GM13977 (cell line): ENCODE measurements around the gene CAB39L.

Experiments used
- DNase-seq: peaks from one replicate; pipeline ENCODE4 v3.0.0; 2012; ENCODE audit warnings: low spot score
- in situ Hi-C: fragments of 300-500 bp; cut with MboI; formaldehyde crosslinking; loops from one replicate; pipeline ENCODE4 v1.12.0; 2022; ENCODE audit warnings: low sequenced_read_pairs, low pct_unique_long_range_greater_than_20kb, mixed read lengths, inconsistent platforms; ENCODE audit not compliant: unreplicated experiment
- TF ChIP-seq, protein P1 (sequence below): IDR thresholded peaks from 2 replicates; pipeline ENCODE4 v1.5.1; 2012; ENCODE audit warnings: mild to moderate bottlenecking, control low read depth; ENCODE audit not compliant: insufficient read depth; ENCODE audit errors: extremely low read depth, missing control alignments

CAB39L gene

GRCh38 chr13:49342454-49342853 lies 101.4 kb downstream of the CAB39L start:
- in situ Hi-C loops, result no loop called here
- TF ChIP-seq, protein P1, sequence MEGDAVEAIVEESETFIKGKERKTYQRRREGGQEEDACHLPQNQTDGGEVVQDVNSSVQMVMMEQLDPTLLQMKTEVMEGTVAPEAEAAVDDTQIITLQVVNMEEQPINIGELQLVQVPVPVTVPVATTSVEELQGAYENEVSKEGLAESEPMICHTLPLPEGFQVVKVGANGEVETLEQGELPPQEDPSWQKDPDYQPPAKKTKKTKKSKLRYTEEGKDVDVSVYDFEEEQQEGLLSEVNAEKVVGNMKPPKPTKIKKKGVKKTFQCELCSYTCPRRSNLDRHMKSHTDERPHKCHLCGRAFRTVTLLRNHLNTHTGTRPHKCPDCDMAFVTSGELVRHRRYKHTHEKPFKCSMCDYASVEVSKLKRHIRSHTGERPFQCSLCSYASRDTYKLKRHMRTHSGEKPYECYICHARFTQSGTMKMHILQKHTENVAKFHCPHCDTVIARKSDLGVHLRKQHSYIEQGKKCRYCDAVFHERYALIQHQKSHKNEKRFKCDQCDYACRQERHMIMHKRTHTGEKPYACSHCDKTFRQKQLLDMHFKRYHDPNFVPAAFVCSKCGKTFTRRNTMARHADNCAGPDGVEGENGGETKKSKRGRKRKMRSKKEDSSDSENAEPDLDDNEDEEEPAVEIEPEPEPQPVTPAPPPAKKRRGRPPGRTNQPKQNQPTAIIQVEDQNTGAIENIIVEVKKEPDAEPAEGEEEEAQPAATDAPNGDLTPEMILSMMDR, result no peak
- no peak for DNase-seq

DNA sequence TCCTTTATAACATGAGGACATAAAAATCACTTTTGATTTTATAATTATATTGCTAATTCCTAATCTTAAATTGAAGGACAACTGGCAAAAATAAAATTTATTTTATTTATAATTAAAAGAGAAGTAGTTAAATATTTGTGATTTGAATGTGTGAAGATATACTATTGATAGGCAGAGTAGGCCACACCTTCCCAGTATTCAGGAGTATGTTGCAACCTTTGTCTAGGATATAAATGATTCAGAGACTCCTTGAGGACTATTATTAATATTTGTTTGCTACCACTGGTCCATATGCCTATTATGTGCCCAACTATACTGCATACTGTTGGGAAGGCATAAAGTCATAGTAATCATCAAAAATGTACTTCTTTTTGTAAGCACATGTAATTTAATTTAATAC lies 101.9 kb downstream of the CAB39L start:
- in situ Hi-C loops, result no loop called here
- no peak for DNase-seq
- TF ChIP-seq, protein P1, result no peak

- DNase-seq, result no peak
- in situ Hi-C loops, result no loop called here
- TF ChIP-seq, protein P1, result no peak
These were observed 102.3 kb downstream of the CAB39L start for GRCh38 chr13:49341517-49341916.

- no peak for DNase-seq
- TF ChIP-seq, protein P1, result no peak
- in situ Hi-C loops, result no loop called here
These were observed 103.7 kb downstream of the CAB39L start for GRCh38 chr13:49340161-49340560.

DNA sequence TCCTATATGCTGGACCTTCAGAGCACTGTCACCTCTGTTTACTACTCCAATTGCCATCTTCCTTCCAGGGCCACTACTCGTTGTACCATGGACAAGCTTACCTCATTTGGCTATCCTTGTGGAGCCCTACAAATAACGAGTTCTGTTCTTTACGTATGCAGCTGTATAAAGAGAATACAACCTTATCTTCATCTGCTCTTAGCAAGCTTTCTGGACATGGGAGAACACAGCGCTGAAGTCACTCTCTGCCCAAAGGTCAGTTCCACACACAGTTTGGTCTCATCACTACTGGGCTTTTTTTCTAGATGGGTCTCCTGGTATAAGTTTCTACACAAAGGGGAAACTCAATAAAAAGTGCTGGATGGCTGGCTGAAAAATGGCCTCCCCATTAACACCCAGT lies 107.2 kb downstream of the CAB39L start:
- TF ChIP-seq, protein P1, result no peak
- in situ Hi-C loops, result no loop called here
- no peak for DNase-seq

- no peak for DNase-seq
- TF ChIP-seq, protein P1, result no peak
- in situ Hi-C loops, result no loop called here
These were observed 113.4 kb downstream of the CAB39L start for GRCh38 chr13:49330546-49330864.
